PFSK-1 (cell line): Measurements from ENCODE around the gene RGP1.

Experiments
- FOXP2 ChIP-seq: optimal IDR thresholded peaks from 2 replicates; pipeline ENCODE3; 2011; ENCODE audit warnings: borderline replicate concordance, control low read depth, inconsistent platforms; ENCODE audit not compliant: insufficient read depth; ENCODE audit errors: extremely low read length, extremely low read depth
- POLR2AphosphoS5 ChIP-seq: IDR thresholded peaks from 2 replicates; pipeline ENCODE4 v1.6.1; 2012; ENCODE audit warnings: low read depth, mild to moderate bottlenecking, control low read depth, low read length, moderate library complexity
- SIN3A ChIP-seq: IDR thresholded peaks from 2 replicates; pipeline ENCODE4 v1.6.1; 2012; ENCODE audit warnings: mild to moderate bottlenecking, low read length, moderate library complexity, borderline replicate concordance; ENCODE audit not compliant: insufficient read depth
- TAF1 ChIP-seq: IDR thresholded peaks from 2 replicates; pipeline ENCODE4 v1.6.1; 2012; ENCODE audit warnings: low read length, control low read depth, borderline replicate concordance; ENCODE audit not compliant: insufficient read depth
- TF ChIP-seq, protein P1 (sequence below), 2 experiments: IDR thresholded peaks; 2 replicates each; pipeline versions ENCODE4 v1.6.1 to v1.8.0; 2011 to 2012; ENCODE audit warnings: low read depth in 2 of 2, low read length in 2 of 2, control low read depth in 1 of 2, inconsistent platforms in 1 of 2, mild to moderate bottlenecking in 1 of 2, moderate library complexity in 1 of 2; ENCODE audit not compliant: insufficient read depth in 1 of 2

The RGP1 gene

DNA sequence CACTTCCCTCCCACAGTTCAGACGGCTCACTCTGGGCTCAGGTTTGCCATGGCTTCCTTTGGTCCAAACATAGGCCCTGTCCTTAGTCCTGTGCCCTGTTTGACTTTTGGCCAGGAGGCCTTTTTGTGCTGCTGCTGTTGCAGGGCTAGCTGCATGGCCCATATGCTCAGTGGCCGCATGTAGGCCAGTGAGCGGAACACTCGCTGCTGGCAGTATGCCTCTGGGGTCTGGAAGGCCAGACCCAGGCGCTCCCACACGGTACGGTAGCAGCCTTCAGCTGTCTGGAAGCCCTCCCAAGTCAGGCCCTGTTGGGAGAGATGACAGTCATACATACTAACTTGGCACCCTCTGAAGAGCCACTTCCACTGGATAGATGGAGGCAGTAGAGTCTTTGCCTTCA, 11.9 kb upstream of the RGP1 start:
- TF ChIP-seq TAF1, result no peak
- TF ChIP-seq FOXP2, result no peak
- TF ChIP-seq, protein P1, sequence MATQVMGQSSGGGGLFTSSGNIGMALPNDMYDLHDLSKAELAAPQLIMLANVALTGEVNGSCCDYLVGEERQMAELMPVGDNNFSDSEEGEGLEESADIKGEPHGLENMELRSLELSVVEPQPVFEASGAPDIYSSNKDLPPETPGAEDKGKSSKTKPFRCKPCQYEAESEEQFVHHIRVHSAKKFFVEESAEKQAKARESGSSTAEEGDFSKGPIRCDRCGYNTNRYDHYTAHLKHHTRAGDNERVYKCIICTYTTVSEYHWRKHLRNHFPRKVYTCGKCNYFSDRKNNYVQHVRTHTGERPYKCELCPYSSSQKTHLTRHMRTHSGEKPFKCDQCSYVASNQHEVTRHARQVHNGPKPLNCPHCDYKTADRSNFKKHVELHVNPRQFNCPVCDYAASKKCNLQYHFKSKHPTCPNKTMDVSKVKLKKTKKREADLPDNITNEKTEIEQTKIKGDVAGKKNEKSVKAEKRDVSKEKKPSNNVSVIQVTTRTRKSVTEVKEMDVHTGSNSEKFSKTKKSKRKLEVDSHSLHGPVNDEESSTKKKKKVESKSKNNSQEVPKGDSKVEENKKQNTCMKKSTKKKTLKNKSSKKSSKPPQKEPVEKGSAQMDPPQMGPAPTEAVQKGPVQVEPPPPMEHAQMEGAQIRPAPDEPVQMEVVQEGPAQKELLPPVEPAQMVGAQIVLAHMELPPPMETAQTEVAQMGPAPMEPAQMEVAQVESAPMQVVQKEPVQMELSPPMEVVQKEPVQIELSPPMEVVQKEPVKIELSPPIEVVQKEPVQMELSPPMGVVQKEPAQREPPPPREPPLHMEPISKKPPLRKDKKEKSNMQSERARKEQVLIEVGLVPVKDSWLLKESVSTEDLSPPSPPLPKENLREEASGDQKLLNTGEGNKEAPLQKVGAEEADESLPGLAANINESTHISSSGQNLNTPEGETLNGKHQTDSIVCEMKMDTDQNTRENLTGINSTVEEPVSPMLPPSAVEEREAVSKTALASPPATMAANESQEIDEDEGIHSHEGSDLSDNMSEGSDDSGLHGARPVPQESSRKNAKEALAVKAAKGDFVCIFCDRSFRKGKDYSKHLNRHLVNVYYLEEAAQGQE (IDR thresholded peaks at IDR 0.05; ENCODE audit: insufficient read depth in 1 of 2, low read depth in 2 of 2, low read length in 2 of 2), result no peak
- TF ChIP-seq POLR2AphosphoS5, result no peak
- no peak for TF ChIP-seq SIN3A

DNA sequence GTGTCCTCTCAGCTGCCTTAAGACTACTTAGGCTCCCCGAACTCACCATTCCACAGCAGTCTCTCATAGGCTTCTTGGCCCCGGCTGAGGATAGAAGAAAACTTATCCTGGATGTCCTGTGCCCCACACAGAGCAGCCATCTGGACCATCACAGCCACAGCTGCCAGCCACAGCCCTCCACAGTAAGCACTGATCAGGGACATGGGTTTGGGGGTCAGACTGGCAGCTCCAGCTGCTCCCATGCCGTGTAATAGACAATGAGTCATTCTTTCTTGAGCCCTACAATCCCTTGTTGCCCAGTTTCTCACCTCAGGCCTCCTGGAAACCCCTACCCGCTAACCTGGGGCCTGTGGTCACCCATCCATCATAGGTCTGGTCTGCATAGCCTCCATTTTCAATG, 10.9 kb upstream of the RGP1 start:
- no peak for TF ChIP-seq FOXP2
- no peak for TF ChIP-seq SIN3A
- no peak for TF ChIP-seq TAF1
- TF ChIP-seq, protein P1 (IDR thresholded peaks at IDR 0.05; ENCODE audit: insufficient read depth in 1 of 2, low read depth in 2 of 2, low read length in 2 of 2), result no peak
- TF ChIP-seq POLR2AphosphoS5, result no peak

DNA sequence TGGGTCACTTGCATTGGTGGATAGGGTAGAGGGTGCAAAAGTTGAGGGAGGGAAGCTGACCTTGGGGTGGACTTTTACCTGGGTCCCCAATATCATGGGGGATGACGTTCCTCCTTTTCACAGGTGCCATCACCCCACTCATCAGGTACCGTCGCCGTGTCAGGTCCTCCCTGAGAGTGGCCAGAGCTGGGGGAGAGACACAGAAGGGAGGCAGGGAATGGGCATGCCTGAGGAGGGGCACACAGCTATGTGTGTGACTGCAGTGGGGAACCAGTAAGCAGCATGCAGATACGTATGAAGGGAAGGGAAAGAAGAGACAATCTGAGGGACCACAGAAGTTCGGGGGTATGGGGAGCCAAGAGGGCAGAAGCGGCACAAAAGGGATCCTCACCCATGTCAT, 10.2 kb upstream of the RGP1 start:
- no peak for TF ChIP-seq SIN3A
- TF ChIP-seq POLR2AphosphoS5, result no peak
- TF ChIP-seq, protein P1 (IDR thresholded peaks at IDR 0.05; ENCODE audit: insufficient read depth in 1 of 2, low read depth in 2 of 2, low read length in 2 of 2), result no peak
- TF ChIP-seq FOXP2, result no peak
- no peak for TF ChIP-seq TAF1

DNA sequence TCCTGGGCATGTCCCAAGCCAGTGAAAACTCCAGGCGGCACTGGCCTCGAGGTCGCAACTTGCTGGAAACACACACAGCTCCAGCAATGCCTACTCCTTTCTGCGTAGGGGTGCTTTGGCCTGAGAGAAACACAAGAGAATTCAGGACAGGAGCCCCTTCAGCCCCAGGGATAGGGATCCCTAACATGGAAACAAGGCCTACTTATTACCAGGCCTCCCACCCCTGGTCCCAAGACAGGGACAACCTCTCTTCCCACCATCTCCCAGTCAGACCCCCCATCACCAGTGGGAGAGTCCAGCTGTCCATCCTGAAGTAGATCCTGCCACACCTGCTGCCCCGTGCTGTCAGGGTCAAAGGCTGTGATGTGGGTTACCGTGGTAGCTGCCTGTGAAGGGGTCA, 8.8 kb upstream of the RGP1 start:
- TF ChIP-seq POLR2AphosphoS5 (no peak), FOXP2 (no peak), SIN3A (no peak), TAF1 (no peak)
- TF ChIP-seq, protein P1 (IDR thresholded peaks at IDR 0.05; ENCODE audit: insufficient read depth in 1 of 2, low read depth in 2 of 2, low read length in 2 of 2), result no peak

DNA sequence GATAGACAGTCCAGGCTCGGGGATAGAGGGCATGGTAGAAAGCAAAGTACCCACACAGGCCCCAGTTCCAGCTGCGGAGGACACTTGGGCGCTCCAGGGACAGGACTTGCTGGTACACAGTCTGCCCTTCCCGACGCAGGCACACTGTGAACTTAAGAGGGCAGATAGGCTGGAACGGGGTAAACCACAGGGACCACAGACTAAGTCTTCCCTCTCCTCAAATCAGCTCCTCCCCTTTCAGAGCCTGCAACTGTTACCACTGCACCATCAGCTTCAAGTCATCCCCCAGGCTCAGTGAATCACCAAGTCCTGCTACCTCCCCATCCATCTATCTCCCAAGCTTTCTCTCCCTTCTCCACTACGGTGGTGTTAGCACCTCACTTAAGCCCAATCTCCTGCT, 7.3 kb upstream of the RGP1 start:
- TF ChIP-seq SIN3A, result no peak
- TF ChIP-seq POLR2AphosphoS5, result no peak
- no peak for TF ChIP-seq FOXP2
- no peak for TF ChIP-seq TAF1
